HL-60 (cell line): ENCODE results near the gene ZNF496.

Experiments
- DNase-seq, 2 experiments: peaks; one replicate each; pipeline ENCODE4 v3.0.0-alpha.2; 2010 to 2020; ENCODE audit warnings: low read depth in 1 of 2, low spot score in 1 of 2
- H3K27ac ChIP-seq: fragments of 250-450 bp; sonication (Bioruptor Pico); replicated peaks from 2 replicates; pipeline ENCODE4 v1.5.1; 2020; ENCODE audit warnings: mild to moderate bottlenecking, moderate library complexity
- H3K27me3 ChIP-seq: fragments of 250-450 bp; sonication (Bioruptor Pico); 2 replicates; pipeline ENCODE4 v1.5.1; 2021; ENCODE audit warnings: mild to moderate bottlenecking, moderate library complexity; ENCODE audit not compliant: insufficient read depth, poor library complexity, severe bottlenecking
- H3K4me3 ChIP-seq: replicated peaks from 2 replicates; pipeline ENCODE4 v1.5.1; 2011; ENCODE audit warnings: mild to moderate bottlenecking, control low read depth, low read length; ENCODE audit not compliant: insufficient read depth
- GABPA ChIP-seq: IDR thresholded peaks from 2 replicates; pipeline ENCODE4 v1.6.1; 2012; ENCODE audit warnings: low read depth
- POLR2AphosphoS5 ChIP-seq: IDR thresholded peaks from 2 replicates; pipeline ENCODE4 v1.6.1; 2012; ENCODE audit warnings: low read depth
- SPI1 ChIP-seq: IDR thresholded peaks from 2 replicates; pipeline ENCODE4 v1.6.1; 2012; ENCODE audit warnings: low read depth, mild to moderate bottlenecking, borderline replicate concordance
- TF ChIP-seq, protein P1 (sequence below): IDR thresholded peaks from 2 replicates; pipeline ENCODE4 v1.6.1; 2012; ENCODE audit warnings: low read depth; ENCODE audit not compliant: insufficient replicate concordance
- TF ChIP-seq, protein P2 (sequence below): IDR thresholded peaks from one replicate; pipeline ENCODE4 v1.5.1; 2011; ENCODE audit warnings: low read length, control low read depth, inconsistent platforms; ENCODE audit not compliant: insufficient read depth

Gene ZNF496

DNA sequence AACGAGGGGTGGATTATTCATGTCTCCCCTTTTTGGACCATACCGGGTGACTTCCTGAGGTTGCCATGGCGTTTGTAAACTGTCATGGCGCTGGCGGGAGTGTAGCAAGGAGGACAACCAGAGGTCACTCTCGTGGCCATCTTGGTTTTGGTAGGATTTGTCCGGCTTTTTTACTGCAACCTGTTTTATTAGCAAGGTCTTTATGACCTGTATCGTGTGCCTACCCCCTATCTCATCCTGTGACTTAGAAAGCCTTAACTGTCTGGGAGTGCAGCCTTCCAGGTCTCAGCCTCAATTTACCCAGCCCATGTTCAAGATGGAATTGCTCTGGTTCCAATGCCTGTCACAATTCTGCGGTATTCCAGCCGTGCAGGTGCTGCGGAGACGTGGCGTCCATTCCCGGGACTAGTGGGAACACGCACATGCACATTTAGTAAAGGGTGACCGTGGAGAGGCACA is 40.2 kb upstream of the ZNF496 start:
- no peaks in the 10 kb centered on the region for H3K27me3 ChIP-seq
- no peak for DNase-seq
- no peak overlapping the region for H3K4me3 ChIP-seq
- no peak for TF ChIP-seq GABPA
- no peak overlapping the region for H3K27ac ChIP-seq

DNA sequence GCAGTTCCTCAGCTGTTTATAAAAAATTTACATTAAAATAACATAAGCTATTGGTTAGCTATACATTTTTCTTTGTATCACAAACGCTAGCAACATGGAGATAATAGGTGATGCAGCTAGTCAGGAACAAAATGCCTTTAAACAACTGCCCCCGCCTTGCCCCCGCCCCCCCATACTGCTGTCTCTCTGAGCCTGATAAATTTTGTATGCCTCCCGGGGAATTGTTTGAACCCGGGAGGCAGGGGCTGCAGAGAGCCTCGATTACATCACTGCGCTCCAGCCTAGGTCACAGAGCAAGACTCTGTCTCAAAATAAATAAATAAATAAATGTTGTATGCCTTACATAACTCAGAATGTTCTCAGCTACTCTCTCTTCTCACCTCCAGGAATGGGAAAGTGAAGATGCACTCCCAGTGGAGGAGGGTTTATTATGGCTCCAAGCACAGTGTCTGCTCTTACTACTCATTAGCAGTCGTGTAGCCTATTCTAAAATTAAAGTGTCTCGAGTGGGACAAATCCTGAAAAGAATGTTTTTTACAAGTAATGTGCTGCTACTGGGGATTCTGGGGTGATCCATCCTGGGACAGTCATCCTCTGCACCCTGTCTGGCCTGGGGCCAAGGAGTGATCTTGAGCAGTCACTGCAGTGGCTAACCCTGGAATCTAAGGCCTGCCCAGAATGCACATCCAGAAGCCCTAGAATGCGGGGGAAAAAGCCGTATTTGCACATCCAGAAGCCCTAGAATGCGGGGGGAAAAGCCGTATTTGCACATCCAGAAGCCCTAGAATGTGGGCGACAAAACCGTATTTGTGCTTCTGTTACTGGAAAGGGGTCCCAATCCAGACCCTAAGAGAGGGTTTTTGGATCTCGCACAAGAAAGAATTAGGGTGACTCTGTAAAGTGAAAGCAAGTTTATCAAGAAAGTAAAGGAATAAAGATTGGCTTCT is 39.4 kb upstream of the ZNF496 start:
- H3K4me3 ChIP-seq, result no peak overlapping the region
- TF ChIP-seq, protein P1, sequence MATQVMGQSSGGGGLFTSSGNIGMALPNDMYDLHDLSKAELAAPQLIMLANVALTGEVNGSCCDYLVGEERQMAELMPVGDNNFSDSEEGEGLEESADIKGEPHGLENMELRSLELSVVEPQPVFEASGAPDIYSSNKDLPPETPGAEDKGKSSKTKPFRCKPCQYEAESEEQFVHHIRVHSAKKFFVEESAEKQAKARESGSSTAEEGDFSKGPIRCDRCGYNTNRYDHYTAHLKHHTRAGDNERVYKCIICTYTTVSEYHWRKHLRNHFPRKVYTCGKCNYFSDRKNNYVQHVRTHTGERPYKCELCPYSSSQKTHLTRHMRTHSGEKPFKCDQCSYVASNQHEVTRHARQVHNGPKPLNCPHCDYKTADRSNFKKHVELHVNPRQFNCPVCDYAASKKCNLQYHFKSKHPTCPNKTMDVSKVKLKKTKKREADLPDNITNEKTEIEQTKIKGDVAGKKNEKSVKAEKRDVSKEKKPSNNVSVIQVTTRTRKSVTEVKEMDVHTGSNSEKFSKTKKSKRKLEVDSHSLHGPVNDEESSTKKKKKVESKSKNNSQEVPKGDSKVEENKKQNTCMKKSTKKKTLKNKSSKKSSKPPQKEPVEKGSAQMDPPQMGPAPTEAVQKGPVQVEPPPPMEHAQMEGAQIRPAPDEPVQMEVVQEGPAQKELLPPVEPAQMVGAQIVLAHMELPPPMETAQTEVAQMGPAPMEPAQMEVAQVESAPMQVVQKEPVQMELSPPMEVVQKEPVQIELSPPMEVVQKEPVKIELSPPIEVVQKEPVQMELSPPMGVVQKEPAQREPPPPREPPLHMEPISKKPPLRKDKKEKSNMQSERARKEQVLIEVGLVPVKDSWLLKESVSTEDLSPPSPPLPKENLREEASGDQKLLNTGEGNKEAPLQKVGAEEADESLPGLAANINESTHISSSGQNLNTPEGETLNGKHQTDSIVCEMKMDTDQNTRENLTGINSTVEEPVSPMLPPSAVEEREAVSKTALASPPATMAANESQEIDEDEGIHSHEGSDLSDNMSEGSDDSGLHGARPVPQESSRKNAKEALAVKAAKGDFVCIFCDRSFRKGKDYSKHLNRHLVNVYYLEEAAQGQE, result no peak
- no peak overlapping the region for H3K27ac ChIP-seq
- H3K27me3 ChIP-seq, result no peaks in the 10 kb centered on the region
- no peak for DNase-seq

DNA sequence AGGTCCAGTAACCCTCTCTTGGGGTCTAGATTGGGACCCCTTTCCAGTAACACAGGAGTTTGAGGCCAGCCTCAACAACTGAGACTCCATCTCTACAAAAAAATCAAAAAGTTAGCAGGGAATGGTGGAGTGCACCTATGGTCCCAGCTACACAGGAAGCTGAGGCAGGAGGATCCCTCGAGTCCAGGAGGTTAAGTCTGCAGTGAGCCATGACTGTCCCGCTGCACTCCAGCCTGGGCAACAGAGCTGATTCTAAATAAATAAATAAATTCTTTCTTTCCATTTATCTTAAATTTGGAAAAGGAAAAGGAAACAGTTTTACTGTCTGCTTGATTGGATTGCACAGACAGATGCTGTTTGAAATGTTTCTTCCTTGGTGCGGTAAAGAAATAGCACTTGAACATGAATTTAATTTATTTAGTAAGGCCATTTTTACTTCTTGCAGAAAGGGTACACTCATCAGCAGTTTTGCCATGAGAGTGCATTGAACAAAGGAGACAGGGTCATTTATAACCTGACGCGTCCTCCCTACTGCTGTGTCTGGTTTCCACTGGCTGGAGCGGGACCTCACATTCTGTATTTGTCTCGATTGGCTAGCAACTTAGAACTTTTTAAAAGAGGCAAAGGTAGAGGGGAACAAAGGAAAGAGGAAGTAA is 37.0 kb upstream of the ZNF496 start:
- H3K4me3 ChIP-seq, result no peak overlapping the region
- TF ChIP-seq GABPA, result no peak
- TF ChIP-seq, protein P2, sequence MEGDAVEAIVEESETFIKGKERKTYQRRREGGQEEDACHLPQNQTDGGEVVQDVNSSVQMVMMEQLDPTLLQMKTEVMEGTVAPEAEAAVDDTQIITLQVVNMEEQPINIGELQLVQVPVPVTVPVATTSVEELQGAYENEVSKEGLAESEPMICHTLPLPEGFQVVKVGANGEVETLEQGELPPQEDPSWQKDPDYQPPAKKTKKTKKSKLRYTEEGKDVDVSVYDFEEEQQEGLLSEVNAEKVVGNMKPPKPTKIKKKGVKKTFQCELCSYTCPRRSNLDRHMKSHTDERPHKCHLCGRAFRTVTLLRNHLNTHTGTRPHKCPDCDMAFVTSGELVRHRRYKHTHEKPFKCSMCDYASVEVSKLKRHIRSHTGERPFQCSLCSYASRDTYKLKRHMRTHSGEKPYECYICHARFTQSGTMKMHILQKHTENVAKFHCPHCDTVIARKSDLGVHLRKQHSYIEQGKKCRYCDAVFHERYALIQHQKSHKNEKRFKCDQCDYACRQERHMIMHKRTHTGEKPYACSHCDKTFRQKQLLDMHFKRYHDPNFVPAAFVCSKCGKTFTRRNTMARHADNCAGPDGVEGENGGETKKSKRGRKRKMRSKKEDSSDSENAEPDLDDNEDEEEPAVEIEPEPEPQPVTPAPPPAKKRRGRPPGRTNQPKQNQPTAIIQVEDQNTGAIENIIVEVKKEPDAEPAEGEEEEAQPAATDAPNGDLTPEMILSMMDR, result no peak
- TF ChIP-seq, protein P1, result no peak
- TF ChIP-seq SPI1, result no peak
- no peak for TF ChIP-seq POLR2AphosphoS5
- no peaks in the 10 kb centered on the region for H3K27me3 ChIP-seq
- no peak for DNase-seq
- no peak overlapping the region for H3K27ac ChIP-seq

DNA sequence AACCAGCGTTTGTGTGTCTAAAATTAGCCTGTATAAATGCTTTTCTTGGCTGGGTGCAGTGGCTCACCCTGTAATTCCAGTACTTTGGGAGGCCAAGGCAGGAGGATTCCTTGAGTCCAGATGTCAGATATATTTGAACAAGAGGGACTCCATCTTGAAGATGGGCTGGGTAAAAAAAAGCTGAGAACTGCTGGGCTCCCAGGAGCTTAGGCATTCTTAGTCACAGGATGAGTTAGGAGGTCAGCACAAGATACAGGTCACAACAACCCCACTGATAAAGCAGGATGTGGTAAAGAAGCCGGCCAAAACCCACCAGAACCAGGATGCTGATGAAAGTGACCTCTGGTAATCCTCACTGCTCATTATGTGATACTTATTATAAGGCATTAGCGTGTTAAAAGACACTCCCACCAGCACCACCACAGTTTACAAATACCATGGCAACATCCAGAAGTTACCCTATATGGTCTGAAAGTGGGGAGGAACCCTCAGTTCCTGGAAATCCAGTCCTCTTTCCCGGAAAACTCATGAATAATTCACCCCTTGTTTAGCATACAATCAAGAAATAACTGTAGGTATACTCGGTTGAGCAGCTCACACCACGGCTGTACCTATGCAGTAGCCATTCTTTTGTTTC is 36.2 kb upstream of the ZNF496 start:
- DNase-seq, result no peak
- Histone ChIP-seq H3K27me3 (no peaks in the 10 kb centered on the region), H3K27ac (no peak overlapping the region), H3K4me3 (no peak overlapping the region)
- TF ChIP-seq GABPA (no peak), SPI1 (no peak), POLR2AphosphoS5 (no peak)
- TF ChIP-seq, protein P2, result no peak
- TF ChIP-seq, protein P1, result no peak
